Stimulated activated CD4-positive, alpha-beta T cell treated with anti-CD3 and anti-CD28 coated beads, Interleukin-1b, Interleukin-23, amount 100 ng/mL, for 48 hours (primary cell): ENCODE measurements around the gene TSPY8.
"Not testable (repeated sequence)": the region's sequence is repeated elsewhere in the genome, so short reads cannot be mapped to it uniquely, and the experiment has no call there.

Experiments used
- DNase-seq: peaks from one replicate; pipeline ENCODE4 v3.0.0-alpha.2; 2020

The TSPY8 gene

GRCh38 chrY:9357497-9357896 lies at the start of gene TSPY8:
TSPY8 (plus strand) TSS chrY:9357797; CDS start chrY:9357843, 46 bp downstream.
- not testable (repeated sequence) for DNase-seq

GRCh38 chrY:9320996-9321395 lies 36.6 kb upstream of the TSPY8 start:
- DNase-seq, result no peak

GRCh38 chrY:9337164-9337563 lies 20.4 kb upstream of the TSPY8 start, which contains the start of gene TSPY4:
TSPY4 (plus strand) TSS chrY:9337464; CDS start chrY:9337510, 46 bp downstream.
- not testable (repeated sequence) for DNase-seq

GRCh38 chrY:9396527-9396926 lies 38.9 kb downstream of the TSPY8 start:
- DNase-seq, result not testable (repeated sequence)

GRCh38 chrY:9398121-9398520 lies 40.5 kb downstream of the TSPY8 start, which contains the start of gene TSPY3:
TSPY3 (plus strand) TSS chrY:9398421; CDS start chrY:9398467, 46 bp downstream.
- not testable (repeated sequence) for DNase-seq
